NCI-H1930 (cell line): ENCODE results near the gene NME5.
"Not testable (repeated sequence)": the region's sequence is repeated elsewhere in the genome, so short reads cannot be mapped to it uniquely, and the experiment has no call there.

Experiments used
- DNase-seq, 2 experiments: peaks; one replicate each; lab custom pipeline; 2025; lab: John Stamatoyannopoulos, UW

NME5 gene, protein sequence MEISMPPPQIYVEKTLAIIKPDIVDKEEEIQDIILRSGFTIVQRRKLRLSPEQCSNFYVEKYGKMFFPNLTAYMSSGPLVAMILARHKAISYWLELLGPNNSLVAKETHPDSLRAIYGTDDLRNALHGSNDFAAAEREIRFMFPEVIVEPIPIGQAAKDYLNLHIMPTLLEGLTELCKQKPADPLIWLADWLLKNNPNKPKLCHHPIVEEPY

DNA sequence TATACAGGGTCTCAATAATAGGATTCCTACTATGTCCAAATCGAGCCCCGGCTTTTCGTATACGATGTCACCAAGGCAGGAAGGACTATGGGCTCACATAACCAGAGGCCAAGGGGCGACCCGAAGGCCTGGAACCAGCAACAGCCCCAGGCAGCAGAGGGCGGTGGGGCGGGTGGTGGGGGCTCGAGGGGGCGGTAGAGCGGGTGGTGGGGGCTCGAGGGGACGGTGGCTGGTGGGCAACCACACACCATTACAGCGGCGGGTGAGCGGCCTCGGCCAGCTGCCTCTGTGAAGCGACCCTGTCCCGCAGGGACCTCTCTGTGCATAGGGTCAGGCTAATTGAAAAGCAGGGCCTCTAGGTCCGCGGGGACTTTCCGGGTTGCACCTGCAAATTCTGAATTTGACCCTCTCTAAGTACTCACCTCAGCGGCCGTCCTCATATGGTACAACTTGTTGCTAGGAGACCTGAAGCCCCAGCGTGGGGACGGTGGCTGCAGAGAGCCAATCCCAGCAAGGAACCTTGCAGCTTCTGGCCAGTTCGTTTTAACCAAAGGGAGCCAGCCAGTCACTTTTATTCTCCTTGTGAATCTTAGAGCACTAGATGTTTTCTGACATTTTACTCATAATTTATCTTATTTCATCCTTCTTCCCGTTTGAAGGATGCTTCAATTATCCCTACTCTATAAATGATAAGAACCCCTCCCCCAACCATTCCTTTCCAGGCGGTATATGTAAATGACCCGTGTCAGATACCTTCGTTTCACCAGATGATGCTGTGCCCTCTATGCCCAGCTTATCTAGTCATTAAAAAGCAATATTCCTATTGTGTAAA, at the start of gene NME5:
TSS of gene NME5 (minus strand) at position 480 of the 832 bp plus-strand sequence. CDS start 648 bp downstream, outside the sequence.
- DNase-seq: peak; percentile 47 to 57

DNA sequence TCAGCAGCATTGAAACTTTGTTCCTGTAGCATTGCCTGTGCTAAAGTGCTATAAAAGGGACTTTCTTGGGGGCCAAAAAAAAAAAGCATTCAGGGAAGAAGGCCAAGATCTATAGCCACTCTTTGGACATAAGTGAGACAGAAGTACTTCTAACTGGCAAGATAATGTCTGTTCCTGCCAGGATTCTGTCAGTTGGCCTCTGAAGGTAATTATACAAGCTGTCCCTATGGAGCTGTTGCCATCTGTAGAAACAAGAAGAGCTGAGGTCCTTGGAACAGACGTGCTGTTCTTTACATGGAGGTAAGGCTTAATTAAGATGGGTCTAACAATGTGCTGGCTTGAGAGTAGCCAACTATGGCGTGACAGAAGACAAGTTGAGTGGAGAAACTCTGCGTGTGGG, 49.4 kb upstream of the NME5 start:
- DNase-seq: no peak

- DNase-seq: no peak
Observed at GRCh38 chr5:138186002-138186447, 46.8 kb upstream of the NME5 start.

- no peak for DNase-seq
Observed at GRCh38 chr5:138182808-138183207, 43.6 kb upstream of the NME5 start.

DNA sequence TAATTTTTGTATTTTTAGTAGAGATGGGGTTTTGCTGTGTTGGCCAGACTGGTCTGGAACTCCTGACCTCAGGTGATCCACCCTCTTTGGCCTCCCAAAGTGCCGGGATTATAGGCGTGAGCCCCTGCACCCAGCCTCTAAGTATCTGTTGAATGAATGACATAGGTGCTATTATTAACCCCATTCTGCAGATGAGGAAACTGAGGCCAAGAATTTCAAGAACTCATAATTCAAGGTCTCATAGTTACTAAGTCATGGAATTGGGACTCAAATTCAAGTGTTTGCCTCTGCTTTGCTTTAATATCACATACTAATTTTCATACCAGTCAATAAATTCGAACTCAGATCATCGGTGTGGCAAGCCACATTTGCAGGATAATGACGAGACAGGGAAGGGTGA, 41.6 kb upstream of the NME5 start:
- DNase-seq: no peak

GRCh38 chr5:138180183-138180782, 41.1 kb upstream of the NME5 start:
- peak in 1 of 2 experiments; percentile 13 for DNase-seq

DNA sequence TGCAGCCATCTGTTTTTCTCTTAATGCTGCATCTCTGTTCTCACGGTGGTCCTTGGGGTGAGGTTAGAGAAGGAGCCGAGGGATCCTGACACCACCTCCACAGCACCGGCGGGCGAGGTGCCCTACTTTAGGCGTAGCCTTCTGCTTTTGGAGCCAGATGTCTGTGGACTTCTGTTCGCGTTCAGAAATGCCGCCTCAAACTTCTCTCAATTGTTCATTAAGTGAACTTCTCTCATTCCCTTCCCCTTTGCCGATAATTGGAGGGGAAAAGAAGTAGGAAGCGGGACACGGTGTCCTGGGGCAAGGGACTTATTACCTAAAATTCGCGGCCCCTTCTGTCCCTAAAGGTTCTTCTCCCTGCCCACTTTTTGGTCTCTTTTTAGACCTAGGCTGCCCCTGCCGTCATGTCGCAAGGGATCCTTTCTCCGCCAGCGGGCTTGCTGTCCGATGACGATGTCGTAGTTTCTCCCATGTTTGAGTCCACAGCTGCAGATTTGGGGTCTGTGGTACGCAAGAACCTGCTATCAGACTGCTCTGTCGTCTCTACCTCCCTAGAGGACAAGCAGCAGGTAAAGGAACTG, 40.1 kb upstream of the NME5 start:
- no peak for DNase-seq

GRCh38 chr5:138178516-138179276, 39.5 kb upstream of the NME5 start, which contains the start of the genes BRD8 and KIF20A:
Gene BRD8 (minus strand): TSS chr5:138178630. CDS start chr5:138178614, 16 bp downstream.
Gene KIF20A (plus strand): TSS chr5:138179112. CDS start chr5:138179681, 569 bp downstream.
- DNase-seq: peak; percentile 85 to 87

GRCh38 chr5:138177941-138178515, 38.8 kb upstream of the NME5 start:
- no peak for DNase-seq

DNA sequence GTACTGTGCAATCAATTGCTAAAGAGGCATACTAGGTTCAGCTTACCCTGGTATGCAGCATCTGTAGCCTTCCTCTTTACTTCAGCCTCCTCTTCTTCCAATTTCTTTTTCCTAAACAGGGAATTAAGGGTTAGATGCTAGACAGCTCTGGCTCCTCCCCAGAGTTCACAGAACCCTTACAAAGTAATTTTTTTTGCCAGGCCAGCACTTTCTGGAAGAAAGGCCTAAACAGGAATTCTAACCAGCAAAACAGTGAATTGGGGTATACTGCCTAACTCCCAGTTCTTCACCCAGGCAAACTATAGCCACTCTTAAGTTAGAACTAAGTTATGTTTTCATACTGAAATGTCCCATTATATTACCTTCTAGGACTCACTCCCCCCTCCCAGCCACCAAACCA, 31.1 kb upstream of the NME5 start:
- no peak for DNase-seq

DNA sequence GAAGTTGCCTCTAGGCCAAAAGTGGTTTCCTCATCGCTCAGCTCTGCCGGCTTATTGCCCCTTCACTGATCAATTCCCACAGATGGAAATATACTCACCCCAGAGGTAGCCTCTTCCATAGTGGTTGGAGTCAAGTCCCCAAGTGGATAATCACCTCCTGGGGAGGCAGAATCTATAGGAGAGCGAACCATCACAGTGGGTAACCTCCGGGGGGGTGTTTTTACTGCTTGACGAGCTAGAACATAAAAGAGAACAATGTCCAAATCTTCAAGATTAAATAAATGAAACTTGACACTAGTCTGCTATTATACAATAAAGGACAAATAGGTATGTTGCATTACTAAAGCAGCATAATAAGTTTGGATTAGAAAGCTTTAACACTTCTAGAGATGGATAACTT, 29.9 kb upstream of the NME5 start:
- no peak for DNase-seq

DNA sequence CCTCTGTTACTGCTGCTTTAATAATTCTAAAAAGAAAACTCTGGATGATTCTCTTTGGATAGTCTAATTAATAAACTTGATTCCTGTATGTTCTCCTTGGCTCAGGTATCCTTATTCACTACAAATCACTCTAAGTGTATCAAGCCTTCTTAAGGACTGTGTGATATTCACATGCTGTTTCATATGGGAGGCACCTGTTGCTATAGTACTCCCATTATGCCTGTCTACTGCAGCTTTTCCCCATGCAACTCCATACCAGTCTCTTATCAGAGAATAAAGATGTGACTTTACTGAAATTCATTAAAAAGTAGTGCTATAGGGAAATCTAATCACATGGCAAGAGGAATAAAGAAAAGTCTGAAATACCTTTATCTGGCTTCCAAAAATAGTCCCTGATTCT, 24.5 kb upstream of the NME5 start:
- no peak for DNase-seq

GRCh38 chr5:138160706-138161105, 21.5 kb upstream of the NME5 start:
- DNase-seq: no peak

GRCh38 chr5:138159666-138160065, 20.4 kb upstream of the NME5 start:
- DNase-seq: no peak

GRCh38 chr5:138157626-138158025, 18.4 kb upstream of the NME5 start:
- no peak for DNase-seq

DNA sequence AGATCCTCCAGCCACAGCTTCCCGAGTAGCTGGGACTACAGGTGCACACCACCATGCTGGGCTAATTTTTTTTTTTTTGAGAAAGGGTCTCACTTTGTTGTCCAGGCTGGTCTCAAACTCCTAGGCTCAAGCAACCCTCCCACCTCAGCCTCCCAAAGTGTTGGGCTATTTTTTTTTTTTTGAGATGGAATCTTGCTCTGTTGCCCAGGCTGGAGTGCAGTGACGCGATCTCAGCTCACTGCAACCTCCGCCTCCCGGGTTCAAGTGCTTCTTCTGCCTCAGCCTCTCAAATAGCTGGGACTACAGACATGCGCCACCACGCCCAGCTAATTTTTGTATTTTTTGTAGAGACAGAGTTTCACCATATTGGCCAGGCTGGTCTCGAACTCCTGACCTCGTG, 16.7 kb upstream of the NME5 start:
- DNase-seq: not testable (repeated sequence)

- no peak for DNase-seq
Observed at GRCh38 chr5:138149530-138149929, 10.3 kb upstream of the NME5 start.

- DNase-seq: no peak
Observed at GRCh38 chr5:138148811-138149210, 9.6 kb upstream of the NME5 start.

GRCh38 chr5:138143578-138143977, 4.3 kb upstream of the NME5 start:
- DNase-seq: not testable (repeated sequence)

DNA sequence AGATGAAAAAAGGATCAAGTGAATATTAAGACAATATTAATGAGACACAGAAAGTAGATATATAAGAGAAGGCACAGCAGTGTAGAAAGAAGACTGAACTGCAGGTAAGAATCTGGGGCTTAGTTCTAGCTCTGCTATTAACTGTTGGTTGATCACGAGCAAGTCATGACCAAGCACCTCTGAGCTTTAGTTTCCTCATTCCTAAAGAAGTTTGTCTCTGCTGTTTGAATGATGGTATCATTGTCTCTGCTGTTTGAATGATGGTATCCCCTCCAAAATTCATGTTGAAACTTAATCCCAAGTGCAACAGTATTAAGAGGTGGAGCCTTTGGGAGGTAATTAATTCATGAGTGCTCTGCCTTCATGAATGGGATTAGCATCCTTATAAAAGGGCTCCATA, 2.5 kb upstream of the NME5 start:
- DNase-seq: no peak

- DNase-seq: no peak
Observed at GRCh38 chr5:138140268-138140667, 1.0 kb upstream of the NME5 start.
